T-helper 9 cell (primary cell): Measurements from ENCODE around the gene ROR2.
"Not testable (repeated sequence)": the region's sequence is repeated elsewhere in the genome, so short reads cannot be mapped to it uniquely, and the experiment has no call there.

Experiments used
- DNase-seq: peaks from one replicate; pipeline ENCODE4 v3.0.0-alpha.2; 2020

Gene ROR2

DNA sequence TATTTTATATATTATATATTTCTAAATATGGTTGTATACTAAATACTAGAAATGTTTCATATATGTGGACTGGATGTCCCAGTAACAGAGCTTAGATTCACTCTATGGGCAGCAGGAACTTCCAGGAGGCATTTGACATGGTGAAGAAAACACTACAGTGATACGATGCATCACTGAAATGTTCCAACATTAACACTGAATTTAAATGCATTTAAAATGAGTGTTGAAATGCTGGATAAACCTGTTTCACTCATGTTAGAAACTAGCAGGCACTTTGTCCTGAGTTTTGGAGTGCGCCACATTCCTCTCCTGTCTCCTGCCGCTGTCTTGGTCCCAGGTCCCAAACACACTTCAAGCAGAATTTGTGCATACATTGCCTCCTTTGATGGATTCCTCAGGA is 288.6 kb downstream of the ROR2 start:
- no peak for DNase-seq

DNA sequence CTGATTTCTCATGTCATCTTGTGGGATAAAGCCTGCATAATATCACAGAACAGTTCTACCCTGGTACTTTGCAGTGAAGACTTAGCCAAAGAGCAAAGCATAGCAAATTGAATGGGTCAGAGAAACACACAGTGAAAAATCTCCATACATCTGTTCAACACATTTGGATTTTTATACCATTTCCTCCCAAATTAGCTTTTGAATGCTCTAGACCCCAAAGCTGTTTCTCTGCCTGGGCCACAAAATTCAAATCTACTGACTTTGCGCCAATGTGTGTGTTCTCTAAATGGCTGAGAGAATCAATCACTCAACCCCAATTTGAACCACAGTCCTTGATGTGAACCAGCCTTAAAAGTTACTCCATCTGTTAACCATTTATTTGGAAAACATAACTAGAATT is 289.5 kb downstream of the ROR2 start:
- DNase-seq = no peak

DNA sequence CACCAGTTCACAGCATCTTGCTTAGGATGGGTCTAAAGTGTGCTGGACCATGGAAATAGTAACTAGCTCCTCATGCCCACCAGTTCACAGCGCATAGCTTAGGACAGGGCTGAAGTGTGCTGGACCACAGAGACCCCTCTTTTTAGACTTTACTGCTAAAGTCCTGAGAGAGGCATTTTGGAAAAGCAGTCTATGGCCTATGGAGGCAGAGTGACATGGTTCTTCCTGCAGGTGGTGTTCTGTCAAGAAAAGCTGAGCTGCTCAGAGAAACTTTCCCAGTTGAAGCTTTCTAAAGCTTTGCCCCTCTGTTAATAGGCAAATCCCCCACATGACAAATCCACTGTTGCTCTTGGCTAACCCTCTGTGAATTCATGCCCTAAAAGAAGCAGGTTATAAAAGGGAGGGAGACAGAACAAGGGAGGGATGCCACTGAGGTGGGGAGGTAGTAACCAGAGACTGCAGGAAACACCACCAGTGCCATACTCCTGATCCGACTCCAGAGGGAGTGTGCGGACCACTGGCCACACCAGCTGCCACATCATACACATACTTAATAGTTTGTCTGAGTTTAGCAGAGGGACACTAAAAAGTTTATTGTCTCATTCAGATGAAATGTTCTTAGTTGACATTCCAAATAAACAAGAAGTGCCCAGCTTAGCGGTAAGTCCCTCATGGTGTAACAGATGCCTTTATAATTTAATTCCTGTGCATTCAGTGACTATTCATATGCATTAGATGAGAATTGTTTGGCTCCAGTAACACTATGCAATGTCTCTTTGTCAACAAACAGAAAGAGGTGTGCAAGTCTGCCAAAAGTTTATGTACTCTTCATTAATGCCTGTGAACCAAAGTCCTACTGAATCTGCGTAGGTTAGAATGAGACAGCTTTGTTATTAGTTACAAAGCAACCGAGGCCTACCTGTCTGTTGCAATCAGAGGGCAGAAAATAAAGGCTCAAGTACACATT is 290.2 kb downstream of the ROR2 start:
- no peak for DNase-seq

DNA sequence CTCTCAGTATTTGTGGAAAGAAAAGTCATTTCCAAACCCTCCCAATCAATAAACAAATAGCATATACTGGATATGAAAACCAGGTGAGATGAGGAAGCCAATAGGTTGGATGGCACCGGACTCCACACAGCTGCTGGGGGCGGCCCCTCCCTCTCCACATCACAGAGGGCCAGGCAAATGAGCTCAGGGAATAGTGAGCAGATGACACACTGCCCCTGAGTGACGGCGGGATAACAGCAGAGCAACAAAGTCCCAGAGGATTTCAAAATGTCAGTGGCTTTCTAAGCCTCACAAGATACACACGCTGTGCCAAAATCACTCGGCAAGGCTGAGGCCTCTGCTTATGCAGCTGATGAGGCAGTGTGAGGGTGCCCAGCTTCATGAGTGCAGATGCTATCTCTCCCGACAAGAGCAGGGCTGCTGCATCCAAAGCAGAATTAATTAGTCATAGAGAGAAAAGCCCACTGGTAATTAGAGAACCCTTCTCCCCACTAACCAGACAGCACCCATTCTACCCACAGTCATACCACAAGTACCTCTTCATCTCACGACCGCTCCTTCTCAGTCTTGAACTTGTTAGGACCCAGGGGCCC is 291.4 kb downstream of the ROR2 start:
- no peak for DNase-seq

DNA sequence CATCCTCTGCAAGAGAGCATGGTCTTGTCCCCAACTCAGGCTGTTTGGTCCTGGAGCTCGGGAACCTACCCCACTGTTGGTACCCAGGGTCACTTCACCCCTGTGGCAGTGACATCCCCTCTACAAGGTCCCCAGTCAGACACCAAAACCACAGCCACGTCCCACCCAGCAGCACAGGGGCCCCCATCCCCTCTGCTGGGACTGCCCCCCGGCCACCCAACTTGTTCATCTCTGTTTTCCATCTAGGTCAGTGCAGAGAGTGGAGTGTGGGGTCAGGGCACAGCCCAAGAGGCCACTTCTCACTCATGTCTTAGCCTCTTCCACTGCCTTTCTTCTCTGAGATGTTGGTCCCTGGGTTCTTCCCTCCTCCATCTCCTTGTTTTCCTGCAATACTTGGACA is 292.5 kb downstream of the ROR2 start:
- DNase-seq = no peak

DNA sequence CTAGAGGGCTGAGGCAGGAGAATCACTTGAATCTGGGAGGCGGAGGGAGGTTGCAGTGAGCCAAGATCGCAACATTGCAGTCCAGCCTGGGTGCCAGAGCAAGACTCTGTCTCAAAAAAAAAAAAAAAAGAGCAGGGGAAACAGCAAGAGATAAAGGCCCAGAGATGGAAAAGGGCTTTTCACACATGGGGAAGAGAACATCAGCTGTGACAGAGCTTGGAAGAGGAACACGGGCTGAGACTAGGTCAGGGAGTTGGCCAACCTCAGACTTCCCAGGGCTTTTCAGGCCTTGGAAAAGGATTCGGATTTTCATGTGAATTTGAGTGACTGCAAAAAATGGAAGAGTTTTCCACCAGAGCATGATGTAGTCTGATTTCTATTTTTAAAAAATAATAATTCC is 294.4 kb downstream of the ROR2 start:
- DNase-seq = no peak

DNA sequence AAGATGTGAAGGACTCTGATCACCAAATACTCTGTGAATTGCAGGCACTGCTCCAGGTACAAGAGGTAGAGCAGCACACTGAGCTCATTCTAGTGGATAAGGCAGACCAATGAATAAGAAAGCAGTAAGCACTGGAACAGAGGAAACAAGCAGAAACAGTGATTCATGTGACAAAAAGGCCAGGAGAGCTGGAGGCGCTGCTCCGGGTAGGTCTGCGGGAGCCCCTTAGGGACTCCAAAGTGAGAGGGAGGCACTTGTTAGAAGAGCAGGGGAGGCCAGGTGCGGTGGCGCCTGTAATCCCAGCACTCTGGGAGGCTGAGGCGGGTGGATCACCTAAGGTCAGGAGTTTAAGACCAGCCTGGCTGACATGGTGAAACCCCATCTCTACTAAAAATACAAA is 294.8 kb downstream of the ROR2 start:
- DNase-seq = no peak

DNA sequence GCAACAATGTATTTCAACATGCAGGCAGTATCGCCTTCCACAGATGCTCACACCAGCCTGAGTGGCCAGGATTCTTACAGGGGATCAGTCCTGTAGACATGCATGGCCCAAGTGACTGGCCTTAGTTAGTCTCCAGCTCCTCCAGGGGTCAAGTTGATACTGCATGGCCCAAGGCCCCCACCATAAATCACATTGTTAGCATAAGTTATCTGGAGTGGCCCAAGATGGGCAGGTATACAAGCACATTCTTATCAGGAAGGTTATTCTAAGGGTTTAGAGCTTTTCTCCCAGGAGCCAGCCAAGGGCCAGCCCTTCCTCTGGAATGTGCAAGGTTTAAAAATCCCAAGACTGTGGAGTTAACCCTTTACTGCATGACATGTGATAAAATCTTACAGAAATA is 295.5 kb downstream of the ROR2 start:
- DNase-seq = no peak

DNA sequence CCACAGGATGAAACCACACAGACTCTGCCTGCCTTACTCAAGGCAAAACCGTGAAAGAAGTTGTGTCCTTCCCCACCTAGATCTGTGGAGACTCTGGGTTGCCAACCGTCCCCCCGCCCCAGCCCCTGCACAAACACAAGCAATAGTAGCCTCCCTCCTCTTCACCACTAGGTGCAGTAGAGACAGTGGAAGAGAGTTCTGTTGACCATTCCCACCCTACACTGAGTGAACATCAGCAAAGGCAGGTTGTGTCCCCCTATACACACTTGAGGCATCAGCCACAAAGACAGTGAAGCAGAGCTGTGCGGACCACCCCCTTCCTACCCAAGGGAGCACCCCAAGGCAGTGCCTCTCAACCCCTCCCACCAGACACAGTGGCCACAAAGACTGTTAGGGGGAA is 302.7 kb downstream of the ROR2 start:
- no peak for DNase-seq

DNA sequence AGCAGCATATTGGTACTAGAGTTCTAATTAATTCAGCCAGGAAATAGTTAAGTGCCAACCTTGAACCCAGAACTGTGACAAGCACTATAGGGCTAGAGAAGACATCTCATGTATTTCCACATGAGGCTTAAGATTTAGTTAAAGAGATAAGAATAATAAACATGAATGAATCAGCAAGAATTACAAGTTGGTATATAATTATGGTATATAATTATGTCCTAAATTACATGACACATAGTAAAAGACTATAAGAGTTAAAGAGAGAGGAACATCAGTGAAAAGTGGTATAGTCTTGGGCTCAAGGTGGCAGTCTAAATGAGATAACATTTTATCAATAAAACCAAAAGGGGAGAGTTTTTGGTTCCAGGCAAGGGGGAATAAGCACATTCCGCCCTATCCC is 303.3 kb downstream of the ROR2 start:
- no peak for DNase-seq

DNA sequence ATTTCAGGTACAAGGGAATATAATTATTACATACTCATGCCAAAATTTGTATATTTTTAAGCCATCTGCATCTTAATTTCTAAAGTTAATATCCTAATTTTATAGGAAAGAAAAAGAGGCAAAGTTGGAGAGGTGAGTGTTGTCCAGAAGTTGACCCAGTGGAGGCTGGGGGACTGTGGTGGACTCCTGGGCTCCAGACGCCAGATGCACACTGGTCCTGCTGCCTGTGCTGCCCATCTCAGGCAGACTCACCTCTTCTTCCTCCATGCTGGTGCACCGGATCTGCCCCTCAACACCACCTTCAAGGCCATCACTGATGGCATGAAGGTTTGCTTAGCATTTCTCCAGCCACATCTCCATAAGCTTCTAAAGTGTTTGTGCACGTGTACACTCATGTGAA is 305.6 kb downstream of the ROR2 start:
- DNase-seq = no peak

DNA sequence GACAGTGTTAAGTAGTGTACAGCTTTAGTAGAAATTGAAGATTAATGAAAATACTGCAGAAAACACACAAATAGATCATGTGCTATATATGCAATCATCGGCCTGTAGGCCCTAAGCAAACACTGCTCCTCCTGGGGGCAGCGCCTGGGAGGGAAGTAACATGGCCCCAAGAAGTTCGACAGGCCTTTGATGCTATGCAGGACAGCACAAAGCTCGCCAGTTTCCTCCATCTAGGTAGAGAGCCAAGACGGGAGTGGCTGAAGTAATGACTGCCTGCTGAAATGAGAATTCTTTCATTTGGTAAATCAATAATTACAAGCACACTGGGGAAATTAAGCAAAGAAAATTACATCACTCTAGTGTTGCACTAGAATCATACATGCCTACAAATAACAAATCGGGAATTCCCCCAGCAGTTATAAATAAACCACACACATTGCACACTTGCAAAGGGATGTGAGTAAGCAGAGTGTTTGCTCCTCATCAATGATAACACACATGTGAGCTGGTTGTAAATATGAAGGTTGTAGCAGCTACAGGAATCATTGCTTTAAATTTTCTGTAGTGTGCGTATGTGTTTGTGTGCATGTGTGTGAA is 306.4 kb downstream of the ROR2 start:
- DNase-seq = no peak

DNA sequence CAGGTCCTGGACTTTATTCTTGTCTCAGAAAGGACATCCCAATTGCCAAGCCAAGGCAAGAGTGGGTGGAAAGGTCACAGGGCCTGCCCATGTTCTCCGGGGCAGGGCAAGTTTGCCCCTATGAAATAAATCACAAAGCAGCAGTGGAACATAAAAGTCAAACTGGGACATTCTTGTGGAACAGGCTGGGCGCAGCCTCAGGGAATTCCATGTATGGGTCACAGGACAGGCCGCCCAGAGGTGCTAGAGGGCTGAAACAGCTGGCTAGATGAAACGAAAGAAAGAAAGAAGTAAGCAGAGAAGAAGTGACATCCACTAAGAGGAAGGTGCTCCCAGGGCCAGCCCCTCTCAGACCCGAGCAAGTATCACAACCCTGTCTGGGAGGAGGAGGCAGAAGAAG is 307.3 kb downstream of the ROR2 start:
- DNase-seq = no peak

DNA sequence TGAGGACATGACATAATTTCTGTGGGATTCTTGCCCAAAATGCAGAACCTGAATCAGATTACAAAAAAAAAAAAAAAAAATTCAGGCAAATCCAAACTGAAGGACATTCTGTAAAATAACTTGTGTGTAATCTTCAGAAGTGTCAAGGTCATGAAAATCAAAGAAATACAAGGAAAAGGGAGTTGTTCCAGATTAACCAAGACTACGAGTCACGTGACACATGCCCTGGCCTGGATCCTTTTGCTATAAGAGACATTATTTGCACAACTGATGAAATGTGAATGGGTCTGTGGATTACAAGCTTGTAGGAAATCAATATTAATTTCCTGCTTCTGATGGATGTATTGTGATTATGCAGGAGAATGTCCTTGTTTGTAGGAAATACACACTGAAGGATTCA is 309.6 kb downstream of the ROR2 start:
- no peak for DNase-seq

DNA sequence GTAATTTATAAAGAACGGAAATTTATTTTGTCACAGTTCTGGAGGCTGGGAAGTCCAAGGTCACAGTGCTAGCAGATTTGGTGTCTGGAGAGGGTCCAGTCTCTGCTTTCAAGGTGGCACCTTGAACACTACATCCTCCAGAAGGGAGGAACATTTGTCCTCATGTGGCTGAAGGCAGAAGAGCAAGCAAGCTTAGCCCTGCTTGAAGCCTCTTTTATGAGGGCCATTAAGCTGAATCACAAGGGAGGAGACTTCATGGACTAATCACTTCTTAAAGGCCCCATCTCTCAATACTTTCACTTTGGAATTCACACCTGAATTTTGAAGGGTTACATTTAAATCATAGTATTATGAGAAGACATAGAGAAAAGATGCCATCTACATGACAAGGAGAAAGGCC is 311.0 kb downstream of the ROR2 start:
- no peak for DNase-seq

DNA sequence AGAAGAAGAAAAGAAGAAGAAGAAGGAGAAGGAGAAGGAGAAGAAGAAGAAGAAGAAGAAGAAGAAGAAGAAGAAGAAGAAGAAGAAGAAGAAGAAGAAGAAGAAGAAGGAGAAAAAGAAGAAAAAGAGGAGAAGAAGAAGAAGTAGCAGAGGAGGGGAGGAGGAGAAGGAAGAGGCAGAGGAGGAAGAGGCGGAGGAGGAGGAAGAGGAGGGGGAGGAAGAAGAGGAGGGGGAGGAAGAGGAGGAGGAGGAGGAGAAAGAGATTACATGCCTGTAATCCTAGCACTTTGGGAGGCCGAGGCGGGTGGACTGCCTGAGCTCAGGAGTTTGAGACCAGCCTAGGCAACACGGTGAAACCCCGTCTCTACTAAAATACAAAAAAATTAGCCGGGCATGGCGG is 315.2 kb downstream of the ROR2 start:
- DNase-seq = not testable (repeated sequence)

DNA sequence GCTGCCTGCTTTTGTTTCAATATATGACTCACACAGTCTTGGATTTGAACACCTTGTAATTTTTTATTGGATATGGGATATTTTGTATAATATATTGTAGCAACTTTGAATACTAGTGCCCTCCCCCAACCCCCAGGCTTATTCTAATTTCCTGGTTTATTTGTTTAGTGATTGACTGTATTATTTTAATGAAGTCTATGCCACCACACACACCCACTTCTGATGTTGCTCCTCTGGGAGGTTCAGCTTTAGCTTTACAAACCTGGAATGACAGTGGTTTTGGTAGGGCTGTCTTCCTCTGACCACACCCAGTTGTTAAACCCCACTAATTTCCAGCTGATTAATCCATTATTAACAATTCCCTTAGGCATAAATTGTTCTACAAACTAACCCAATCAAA is 320.3 kb downstream of the ROR2 start:
- DNase-seq = no peak

DNA sequence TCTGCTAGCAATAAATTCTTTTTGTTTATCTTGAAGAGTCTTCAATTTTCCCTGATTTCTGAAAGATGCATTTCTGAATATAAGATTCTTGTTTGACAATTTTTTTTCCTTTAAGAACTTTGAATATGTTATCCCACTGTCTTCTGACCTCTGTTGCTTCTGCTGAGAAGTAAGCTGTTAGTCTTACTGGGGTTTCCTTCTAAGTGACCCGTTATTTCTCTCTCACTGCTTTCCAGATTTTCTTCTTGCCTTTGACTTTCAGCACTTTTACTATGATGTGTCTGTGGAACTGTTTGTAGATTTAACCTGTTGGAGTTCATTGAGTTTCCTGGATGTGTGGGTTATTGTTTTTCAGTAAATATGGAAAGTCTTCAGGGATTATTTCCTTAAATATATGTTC is 321.1 kb downstream of the ROR2 start:
- no peak for DNase-seq

DNA sequence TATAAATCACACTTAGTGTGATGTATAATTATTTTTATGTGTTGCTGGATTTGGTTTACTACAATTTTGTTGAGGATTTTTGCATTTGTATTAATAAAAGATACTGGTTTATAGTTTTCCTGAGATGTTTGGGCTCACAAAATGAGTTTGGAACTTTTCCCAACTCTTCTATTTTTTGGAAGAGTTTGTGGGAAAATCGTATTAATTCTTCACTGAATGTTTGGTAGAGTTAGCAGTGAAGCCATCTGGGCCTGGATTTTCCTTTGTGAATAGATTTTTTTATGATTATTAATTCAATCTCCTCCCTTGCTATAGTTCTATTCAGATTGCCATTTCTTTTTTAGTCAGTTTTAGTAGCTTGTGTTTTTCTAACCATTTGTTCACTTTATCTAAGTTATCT is 324.7 kb downstream of the ROR2 start:
- no peak for DNase-seq

DNA sequence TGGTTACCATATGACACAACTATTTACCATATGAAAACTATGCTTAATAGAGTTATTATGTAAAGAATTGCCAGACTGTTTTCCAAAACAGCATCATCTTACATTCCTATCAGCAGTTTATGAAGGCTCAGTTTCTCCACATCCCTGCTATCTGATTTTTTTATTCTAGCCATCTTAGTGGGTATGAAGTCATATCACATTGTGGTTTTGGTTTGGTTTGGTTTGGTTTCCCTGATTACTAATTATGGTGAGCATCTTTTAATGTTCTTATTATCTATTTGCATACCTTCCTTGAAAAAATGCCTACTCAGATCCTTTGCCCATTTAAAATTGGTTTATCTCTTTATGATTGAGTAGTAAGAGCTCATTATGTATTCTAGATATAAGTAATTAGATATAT is 327.0 kb downstream of the ROR2 start:
- no peak for DNase-seq

DNA sequence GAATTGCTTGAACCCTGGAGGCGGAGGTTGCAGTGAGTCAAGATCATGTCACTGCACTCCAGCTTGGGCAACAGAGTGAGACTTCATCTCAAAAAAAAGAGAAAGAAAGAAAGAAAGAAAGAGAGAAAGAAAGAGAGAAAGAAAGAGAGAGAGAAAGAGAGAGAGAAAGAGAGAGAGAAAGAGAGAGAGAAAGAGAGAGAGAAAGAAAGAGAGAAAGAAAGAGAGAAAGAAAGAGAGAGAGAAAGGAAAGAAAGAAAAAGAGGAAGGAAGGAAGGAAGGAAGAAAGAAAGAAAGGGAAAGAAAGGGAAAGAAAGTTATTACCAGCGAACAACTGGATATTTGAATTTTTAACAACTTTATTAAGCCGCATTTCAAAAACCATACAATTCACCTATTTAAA is 327.9 kb downstream of the ROR2 start:
- not testable (repeated sequence) for DNase-seq

DNA sequence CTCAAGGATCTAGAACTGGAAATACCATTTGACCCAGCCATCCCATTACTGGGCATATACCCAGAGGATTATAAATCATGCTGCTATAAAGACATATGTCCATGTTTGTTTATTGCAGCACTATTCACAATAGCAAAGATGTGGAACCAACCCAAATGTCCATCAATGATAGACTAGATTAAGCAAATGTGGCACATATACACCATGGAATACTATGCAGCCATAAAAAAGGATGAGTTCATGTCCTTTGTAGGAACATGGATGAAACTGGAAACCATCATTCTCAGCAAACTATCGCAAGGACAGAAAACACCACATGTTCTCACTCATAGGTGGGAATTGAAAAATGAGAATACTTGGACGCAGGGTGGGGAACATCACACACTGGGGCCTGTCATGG is 336.0 kb downstream of the ROR2 start:
- not testable (repeated sequence) for DNase-seq

DNA sequence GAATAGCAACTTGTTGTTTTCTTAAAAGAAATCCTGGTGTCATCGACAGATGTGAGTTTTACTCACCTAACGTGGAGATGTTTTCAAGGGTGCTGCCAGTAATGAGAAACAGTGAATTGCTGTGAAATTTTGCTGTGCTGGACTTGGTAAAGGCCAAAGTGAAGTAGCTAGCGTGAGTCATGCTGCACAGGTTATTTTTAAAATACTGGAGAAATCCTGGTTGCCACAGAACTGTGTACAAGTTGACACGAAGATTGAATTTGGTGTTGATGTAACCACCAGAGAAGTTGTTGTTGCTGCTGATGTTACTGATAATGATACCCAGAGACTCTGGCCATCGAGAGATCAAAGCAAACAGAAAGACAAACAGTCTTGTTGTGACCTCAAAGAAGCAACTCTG is 338.4 kb downstream of the ROR2 start:
- no peak for DNase-seq
